Measurements from ENCODE around the gene ABCC6.
"Not testable (repeated sequence)": the region's sequence is repeated elsewhere in the genome, so short reads cannot be mapped to it uniquely, and the experiment has no call there.

DNA sequence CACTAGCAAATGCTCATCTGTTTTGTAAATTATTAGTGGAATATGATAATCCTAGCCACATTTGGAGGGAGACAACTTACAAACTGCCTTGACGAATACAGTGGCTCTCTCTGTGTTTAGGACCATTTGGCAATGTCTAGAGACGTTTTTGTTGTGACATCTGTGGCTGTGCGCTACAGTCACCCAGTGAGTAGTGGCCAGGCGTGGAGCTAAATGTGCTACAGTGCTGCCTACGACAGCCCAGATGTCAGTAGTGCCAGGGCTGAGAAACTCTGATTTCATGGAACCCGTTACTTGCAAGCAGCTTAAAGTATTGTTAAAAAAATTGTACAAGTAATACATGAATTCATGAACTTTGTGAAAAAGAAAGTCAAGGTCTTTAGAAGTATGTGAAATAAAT lies 13.8 kb upstream of the ABCC6 start:
- TF ChIP-seq, protein P1, sequence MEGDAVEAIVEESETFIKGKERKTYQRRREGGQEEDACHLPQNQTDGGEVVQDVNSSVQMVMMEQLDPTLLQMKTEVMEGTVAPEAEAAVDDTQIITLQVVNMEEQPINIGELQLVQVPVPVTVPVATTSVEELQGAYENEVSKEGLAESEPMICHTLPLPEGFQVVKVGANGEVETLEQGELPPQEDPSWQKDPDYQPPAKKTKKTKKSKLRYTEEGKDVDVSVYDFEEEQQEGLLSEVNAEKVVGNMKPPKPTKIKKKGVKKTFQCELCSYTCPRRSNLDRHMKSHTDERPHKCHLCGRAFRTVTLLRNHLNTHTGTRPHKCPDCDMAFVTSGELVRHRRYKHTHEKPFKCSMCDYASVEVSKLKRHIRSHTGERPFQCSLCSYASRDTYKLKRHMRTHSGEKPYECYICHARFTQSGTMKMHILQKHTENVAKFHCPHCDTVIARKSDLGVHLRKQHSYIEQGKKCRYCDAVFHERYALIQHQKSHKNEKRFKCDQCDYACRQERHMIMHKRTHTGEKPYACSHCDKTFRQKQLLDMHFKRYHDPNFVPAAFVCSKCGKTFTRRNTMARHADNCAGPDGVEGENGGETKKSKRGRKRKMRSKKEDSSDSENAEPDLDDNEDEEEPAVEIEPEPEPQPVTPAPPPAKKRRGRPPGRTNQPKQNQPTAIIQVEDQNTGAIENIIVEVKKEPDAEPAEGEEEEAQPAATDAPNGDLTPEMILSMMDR (CRISPR knock-in tag; IDR thresholded peaks at IDR 0.05) = not testable (repeated sequence)
- TF ChIP-seq BHLHE40 (IDR thresholded peaks at IDR 0.05; ENCODE audit: low read length); MED1 (CRISPR knock-in tag; IDR thresholded peaks at IDR 0.05); KDM3A (CRISPR knock-in tag; IDR thresholded peaks at IDR 0.05; ENCODE audit: low read depth); ZNF121 (CRISPR knock-in tag; IDR thresholded peaks at IDR 0.05); NFE2L1 (CRISPR knock-in tag; IDR thresholded peaks at IDR 0.05; ENCODE audit: borderline replicate concordance): not testable (repeated sequence)
- TF ChIP-seq, protein P2, sequence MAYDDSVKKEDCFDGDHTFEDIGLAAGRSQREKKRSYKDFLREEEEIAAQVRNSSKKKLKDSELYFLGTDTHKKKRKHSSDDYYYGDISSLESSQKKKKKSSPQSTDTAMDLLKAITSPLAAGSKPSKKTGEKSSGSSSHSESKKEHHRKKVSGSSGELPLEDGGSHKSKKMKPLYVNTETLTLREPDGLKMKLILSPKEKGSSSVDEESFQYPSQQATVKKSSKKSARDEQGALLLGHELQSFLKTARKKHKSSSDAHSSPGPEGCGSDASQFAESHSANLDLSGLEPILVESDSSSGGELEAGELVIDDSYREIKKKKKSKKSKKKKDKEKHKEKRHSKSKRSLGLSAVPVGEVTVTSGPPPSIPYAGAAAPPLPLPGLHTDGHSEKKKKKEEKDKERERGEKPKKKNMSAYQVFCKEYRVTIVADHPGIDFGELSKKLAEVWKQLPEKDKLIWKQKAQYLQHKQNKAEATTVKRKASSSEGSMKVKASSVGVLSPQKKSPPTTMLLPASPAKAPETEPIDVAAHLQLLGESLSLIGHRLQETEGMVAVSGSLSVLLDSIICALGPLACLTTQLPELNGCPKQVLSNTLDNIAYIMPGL (CRISPR knock-in tag; IDR thresholded peaks at IDR 0.05; ENCODE audit: borderline replicate concordance in 1 of 2, low read depth in 1 of 2) = not testable (repeated sequence)
- TF ChIP-seq, protein P3, sequence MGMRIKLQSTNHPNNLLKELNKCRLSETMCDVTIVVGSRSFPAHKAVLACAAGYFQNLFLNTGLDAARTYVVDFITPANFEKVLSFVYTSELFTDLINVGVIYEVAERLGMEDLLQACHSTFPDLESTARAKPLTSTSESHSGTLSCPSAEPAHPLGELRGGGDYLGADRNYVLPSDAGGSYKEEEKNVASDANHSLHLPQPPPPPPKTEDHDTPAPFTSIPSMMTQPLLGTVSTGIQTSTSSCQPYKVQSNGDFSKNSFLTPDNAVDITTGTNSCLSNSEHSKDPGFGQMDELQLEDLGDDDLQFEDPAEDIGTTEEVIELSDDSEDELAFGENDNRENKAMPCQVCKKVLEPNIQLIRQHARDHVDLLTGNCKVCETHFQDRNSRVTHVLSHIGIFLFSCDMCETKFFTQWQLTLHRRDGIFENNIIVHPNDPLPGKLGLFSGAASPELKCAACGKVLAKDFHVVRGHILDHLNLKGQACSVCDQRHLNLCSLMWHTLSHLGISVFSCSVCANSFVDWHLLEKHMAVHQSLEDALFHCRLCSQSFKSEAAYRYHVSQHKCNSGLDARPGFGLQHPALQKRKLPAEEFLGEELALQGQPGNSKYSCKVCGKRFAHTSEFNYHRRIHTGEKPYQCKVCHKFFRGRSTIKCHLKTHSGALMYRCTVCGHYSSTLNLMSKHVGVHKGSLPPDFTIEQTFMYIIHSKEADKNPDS (CRISPR knock-in tag; IDR thresholded peaks at IDR 0.05) = not testable (repeated sequence)
- TF ChIP-seq, protein P4, sequence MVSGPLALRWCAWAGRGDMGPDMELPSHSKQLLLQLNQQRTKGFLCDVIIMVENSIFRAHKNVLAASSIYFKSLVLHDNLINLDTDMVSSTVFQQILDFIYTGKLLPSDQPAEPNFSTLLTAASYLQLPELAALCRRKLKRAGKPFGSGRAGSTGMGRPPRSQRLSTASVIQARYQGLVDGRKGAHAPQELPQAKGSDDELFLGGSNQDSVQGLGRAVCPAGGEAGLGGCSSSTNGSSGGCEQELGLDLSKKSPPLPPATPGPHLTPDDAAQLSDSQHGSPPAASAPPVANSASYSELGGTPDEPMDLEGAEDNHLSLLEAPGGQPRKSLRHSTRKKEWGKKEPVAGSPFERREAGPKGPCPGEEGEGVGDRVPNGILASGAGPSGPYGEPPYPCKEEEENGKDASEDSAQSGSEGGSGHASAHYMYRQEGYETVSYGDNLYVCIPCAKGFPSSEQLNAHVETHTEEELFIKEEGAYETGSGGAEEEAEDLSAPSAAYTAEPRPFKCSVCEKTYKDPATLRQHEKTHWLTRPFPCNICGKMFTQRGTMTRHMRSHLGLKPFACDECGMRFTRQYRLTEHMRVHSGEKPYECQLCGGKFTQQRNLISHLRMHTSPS (CRISPR knock-in tag; IDR thresholded peaks at IDR 0.05; ENCODE audit: low read depth) = not testable (repeated sequence)
- TF ChIP-seq, protein P5, sequence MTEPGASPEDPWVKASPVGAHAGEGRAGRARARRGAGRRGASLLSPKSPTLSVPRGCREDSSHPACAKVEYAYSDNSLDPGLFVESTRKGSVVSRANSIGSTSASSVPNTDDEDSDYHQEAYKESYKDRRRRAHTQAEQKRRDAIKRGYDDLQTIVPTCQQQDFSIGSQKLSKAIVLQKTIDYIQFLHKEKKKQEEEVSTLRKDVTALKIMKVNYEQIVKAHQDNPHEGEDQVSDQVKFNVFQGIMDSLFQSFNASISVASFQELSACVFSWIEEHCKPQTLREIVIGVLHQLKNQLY (CRISPR knock-in tag; IDR thresholded peaks at IDR 0.05) = not testable (repeated sequence)

All from HepG2 (cell line).